ENCODE data around the gene SNTG2.

GRCh38 chr2:1136846-1137245, 186.2 kb downstream of the SNTG2 start:
- no peak for TF ChIP-seq TAF1 (IDR thresholded peaks at IDR 0.05; ENCODE audit: borderline replicate concordance, insufficient read depth, low read length)
- no peak for TF ChIP-seq POLR2AphosphoS5 (IDR thresholded peaks at IDR 0.05; ENCODE audit: low read depth, low read length)
- no peak for TF ChIP-seq SIN3A (IDR thresholded peaks at IDR 0.05; ENCODE audit: borderline replicate concordance, insufficient read depth, low read length)
- TF ChIP-seq, protein P1, sequence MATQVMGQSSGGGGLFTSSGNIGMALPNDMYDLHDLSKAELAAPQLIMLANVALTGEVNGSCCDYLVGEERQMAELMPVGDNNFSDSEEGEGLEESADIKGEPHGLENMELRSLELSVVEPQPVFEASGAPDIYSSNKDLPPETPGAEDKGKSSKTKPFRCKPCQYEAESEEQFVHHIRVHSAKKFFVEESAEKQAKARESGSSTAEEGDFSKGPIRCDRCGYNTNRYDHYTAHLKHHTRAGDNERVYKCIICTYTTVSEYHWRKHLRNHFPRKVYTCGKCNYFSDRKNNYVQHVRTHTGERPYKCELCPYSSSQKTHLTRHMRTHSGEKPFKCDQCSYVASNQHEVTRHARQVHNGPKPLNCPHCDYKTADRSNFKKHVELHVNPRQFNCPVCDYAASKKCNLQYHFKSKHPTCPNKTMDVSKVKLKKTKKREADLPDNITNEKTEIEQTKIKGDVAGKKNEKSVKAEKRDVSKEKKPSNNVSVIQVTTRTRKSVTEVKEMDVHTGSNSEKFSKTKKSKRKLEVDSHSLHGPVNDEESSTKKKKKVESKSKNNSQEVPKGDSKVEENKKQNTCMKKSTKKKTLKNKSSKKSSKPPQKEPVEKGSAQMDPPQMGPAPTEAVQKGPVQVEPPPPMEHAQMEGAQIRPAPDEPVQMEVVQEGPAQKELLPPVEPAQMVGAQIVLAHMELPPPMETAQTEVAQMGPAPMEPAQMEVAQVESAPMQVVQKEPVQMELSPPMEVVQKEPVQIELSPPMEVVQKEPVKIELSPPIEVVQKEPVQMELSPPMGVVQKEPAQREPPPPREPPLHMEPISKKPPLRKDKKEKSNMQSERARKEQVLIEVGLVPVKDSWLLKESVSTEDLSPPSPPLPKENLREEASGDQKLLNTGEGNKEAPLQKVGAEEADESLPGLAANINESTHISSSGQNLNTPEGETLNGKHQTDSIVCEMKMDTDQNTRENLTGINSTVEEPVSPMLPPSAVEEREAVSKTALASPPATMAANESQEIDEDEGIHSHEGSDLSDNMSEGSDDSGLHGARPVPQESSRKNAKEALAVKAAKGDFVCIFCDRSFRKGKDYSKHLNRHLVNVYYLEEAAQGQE (IDR thresholded peaks at IDR 0.05; ENCODE audit: insufficient read depth in 1 of 2, low read depth in 2 of 2, low read length in 2 of 2) = no peak
- TF ChIP-seq FOXP2 (optimal IDR thresholded peaks at IDR 0.05; ENCODE audit: borderline replicate concordance, extremely low read depth, extremely low read length, insufficient read depth) = no peak
